Activated naive CD8-positive, alpha-beta T cell treated with anti-CD3 and anti-CD28 coated beads, Interleukin-2, amount 50 U/mL, for 16 hours (primary cell): ENCODE measurements around the gene KIF21A.
"Not testable (repeated sequence)": the region's sequence is repeated elsewhere in the genome, so short reads cannot be mapped to it uniquely, and the experiment has no call there.

Experiments used
- DNase-seq: peaks from one replicate; pipeline ENCODE4 v3.0.0-alpha.2; 2020; ENCODE audit warnings: low read depth, low spot score

KIF21A gene

DNA sequence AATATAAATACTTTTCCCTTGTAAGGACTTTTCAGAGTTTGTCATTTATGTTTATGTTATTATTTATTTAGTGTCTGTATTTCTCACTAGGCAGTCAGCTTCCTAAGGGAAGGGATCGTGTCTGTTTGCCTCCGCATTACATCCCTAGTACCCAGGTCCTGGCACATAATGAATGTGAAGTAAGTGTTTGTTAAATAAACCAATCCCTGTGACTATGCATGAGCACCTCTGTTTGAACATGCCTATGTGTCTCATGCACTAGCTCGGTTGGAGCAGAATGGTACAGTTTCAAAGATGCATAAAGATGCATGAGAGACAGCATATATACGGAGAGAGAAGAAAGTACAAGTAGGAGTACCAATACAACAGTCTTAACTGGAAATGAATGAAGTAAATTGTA is 99.3 kb downstream of the KIF21A start:
- no peak for DNase-seq

DNA sequence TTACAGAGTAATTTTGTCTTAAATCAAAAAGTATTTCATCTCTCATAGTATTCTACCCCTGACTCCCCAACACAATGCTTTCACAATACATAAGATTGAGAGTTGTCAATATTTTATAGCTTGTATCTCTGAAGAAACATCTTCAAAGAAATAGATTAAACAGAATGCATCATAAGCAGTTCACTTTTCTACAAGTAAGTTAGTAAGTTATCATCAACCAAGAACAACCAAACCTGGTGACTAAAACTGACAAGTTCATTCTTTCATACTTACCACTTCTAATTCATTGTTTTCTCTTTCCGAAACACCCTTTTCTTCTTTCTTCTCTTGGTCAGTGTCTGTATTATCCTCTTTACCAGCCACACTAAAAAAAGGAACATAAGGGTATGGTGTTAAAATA is 101.2 kb downstream of the KIF21A start:
- no peak for DNase-seq

DNA sequence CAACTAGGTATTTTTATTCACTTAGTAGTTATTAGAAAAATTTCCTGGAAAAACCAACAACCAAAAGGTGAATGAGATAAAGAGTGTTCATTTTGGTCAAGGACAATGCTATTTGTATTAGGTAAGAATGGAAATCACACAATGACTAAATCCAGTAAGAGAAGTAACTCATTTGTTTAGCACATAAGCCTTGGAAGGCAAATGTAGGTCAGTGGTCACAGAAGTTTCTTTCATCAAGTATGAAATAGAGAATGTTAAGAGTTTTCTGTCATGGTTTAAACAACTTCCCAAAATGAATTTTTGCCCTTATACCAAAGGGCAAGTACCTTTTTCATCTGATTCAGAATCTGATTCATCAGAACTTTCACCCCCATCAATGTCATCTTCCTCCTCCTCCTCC is 101.7 kb downstream of the KIF21A start:
- DNase-seq, result no peak

GRCh38 chr12:39332661-39333175 is 110.2 kb downstream of the KIF21A start:
- DNase-seq, result no peak

GRCh38 chr12:39331539-39332261 is 111.2 kb downstream of the KIF21A start:
- DNase-seq, result no peak

DNA sequence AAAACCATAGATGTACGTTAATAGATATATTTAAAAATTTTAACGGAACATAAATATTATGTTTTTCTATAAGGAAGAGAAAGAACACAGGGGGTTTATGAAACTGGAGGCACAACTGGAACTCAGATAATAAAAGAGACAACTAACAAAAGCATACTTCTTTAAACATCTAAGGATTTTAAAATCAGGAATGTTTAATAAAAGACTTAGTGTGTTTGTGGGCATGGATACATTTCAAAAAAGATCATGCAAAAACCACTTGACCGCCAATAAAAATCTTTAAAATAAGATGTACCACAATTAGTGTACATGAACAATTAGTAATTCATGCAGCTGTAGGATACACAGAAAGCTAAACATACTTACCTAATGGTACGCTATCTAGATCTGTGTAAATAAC is 113.0 kb downstream of the KIF21A start:
- no peak for DNase-seq

DNA sequence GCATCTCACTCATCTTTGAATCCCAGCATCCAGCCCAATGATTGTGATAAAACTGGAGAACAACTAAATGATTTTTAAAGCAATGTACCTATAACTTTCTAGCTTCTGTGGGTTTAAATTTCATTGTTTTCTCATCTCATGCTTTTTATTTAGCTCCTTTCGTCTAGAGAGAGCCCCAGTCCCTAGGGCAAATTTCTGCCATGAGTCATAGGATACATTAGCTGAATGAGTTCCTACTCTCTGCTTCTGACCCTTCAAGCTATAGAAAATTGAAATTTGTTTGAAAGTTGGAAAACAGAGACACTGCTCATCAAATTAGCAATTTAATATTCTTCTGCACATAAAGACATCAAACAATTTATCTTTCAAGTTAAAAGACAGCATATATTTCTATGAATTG is 113.9 kb downstream of the KIF21A start:
- no peak for DNase-seq

- no peak for DNase-seq
Measured at GRCh38 chr12:39327965-39328364, 115.0 kb downstream of the KIF21A start.

GRCh38 chr12:39327510-39327909 is 115.4 kb downstream of the KIF21A start:
- DNase-seq, result no peak

DNA sequence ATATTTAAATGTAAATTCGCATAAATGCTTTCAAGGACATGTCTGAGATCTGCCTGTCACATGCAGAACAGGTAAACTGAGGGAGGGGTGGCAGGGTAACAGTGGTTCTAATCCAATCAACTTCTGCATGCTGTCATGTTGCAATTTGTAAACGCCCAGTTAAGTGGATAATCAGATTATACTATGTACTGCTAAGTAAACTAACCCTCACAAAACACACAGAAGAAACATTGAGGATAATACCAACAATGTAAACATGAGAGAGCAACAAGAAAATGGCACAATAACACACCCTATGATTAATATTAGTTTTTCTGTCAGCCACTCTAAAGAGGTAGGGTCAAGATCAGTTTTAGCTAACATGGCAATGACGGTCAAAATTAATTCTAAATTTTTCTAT is 123.7 kb downstream of the KIF21A start:
- DNase-seq, result no peak

- DNase-seq, result no peak
Measured at GRCh38 chr12:39314547-39314946, 128.4 kb downstream of the KIF21A start.

GRCh38 chr12:39309516-39309915 is 133.4 kb downstream of the KIF21A start:
- no peak for DNase-seq

- DNase-seq, result no peak
Measured at GRCh38 chr12:39301422-39301821, 141.5 kb downstream of the KIF21A start.

GRCh38 chr12:39300799-39301198 is 142.1 kb downstream of the KIF21A start:
- no peak for DNase-seq

DNA sequence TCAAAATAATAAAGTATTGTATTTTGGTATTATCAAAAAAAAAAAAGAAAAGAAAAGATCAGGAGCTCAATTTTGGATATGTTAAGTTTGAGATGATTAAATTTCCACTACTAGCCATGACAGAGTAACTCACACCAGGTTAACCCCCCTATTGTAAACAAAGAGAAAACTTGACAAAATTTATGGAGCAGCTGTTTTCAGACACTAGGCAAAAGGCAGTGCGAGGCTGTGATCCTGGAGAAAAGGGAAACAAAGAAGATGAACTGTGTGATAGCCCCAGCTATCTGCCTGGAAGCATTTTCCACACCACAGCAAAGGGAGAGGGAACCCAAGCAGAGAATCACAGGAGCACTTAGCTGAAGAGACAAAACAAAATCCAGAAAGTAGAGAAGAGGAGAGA is 145.0 kb downstream of the KIF21A start:
- no peak for DNase-seq

GRCh38 chr12:39296496-39296895 is 146.4 kb downstream of the KIF21A start:
- DNase-seq, result no peak

DNA sequence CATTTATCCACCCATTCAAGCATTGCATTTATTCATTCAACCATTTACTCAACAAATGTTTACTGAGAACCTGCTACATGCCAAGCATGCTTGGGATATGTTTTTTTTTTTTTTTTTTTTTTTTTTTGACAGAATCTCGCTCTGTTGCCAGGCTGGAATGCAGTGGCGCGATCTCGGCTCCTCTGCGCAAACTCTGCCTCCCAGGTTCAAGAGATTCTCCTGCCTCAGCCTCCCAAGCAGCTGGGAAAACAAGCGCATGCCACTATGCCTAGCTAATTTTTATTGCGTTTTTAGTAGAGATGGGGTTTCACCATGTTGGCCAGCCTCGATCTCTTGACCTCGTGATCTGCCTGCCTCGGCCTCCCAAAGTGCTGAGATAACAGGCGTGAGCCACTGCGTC is 147.3 kb downstream of the KIF21A start:
- DNase-seq, result not testable (repeated sequence)

- DNase-seq, result no peak
Measured at GRCh38 chr12:39294715-39295114, 148.2 kb downstream of the KIF21A start.

- DNase-seq, result no peak
Measured at GRCh38 chr12:39292125-39292630, 150.7 kb downstream of the KIF21A start.

DNA sequence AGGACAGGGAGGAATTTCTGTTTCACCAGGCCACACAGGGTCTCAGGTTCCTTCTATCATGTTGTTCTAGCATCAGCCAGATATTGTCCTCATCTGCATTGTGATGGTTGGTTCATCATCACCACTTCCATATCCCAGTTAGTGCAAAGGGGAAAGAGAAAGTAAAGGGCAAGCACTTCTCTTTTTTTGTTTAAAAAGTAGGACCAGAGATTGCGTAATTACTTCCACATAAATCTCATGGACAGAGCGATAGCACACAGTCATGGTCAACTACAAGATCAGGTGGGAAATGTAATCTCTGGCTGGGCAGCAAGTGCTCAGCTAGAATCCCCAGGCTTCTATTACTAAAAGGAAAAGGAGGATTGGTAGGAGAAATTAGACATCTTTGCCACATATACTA is 155.1 kb downstream of the KIF21A start:
- DNase-seq, result no peak

DNA sequence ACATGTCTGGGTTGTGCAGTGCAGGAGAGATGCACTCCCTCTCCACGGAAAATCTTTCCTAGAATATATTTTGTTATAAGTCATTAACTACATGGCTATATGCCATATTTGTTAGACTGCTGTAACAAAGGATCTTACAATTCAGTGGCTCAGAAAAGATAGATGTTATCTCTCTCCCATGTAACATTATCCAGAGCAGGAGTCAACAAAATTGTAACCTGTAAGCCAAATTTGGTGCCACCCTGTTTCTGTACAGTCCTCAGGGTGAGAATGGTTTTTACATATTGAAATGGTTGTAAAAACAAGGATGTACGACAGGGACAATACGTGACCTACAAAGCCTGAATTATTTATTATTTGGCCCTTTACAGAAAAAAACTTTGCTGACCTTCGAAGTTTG is 155.5 kb downstream of the KIF21A start:
- no peak for DNase-seq

DNA sequence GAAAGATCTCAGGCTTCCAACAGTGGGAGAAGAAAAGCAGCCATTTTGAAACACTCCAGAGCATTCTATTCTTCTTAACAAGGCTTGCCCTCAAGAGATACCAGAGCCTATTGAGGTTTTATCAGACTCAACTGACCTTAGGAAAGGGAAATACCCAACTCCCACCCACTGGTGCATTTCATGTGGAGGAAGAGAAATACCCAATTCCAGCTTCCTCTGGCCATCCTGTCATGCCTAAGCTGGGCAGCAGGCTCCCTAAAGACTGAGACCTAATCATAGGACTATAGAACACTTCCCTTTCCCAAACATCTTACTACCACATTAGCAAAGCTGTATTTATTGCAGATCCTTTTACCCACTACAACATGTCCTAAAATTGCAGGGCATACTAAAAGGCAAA is 164.5 kb downstream of the KIF21A start:
- no peak for DNase-seq

GRCh38 chr12:39277416-39277815 is 165.5 kb downstream of the KIF21A start:
- no peak for DNase-seq

DNA sequence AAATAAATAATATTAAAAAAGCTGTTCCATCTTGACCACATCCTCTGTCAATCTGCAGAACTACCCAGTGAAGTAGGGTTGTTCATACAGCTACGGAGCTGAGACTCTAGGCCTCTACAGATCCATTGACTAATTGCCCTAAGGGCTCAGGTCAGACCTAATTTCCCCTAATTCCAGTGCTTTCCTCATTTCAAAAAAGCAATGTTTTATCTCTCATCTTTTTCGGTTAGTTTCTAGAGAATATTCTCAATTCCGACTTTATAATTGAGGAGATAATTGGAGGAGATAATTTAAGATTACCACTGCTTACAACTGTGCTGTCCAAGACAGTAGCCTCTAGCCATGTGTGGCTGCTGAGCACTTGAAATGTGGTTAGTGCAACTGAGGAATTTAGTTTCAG is 167.1 kb downstream of the KIF21A start:
- no peak for DNase-seq
